Sigmoid colon (tissue), 7 donors: ENCODE data around the gene ARHGEF11. TPM values are rescaled to one million over a fixed set of nuclear protein-coding genes. Genes with fewer than 3 reads are reported as not detected.

ENCODE experiments used
- DNase-seq: peaks from one replicate; pipeline ENCODE4 v3.0.0-alpha.2; 2019
- H3K27ac ChIP-seq, 4 donors: fragments of 200-600 bp; sonication (generic); one replicate each; pipeline ENCODE4 v1.5.1; 2016 to 2019; ENCODE audit warnings: mild to moderate bottlenecking in 1 of 4
- H3K27me3 ChIP-seq, 3 donors: fragments of 200-600 bp; sonication (generic); one replicate each; pipeline ENCODE4 v1.5.1; 2019; ENCODE audit warnings: mild to moderate bottlenecking in 1 of 3
- H3K36me3 ChIP-seq, 4 donors: fragments of 200-600 bp; sonication (generic); one replicate each; pipeline ENCODE4 v1.5.1; 2016 to 2019
- H3K4me1 ChIP-seq, 4 donors: fragments of 200-600 bp; sonication (generic); one replicate each; pipeline ENCODE4 v1.5.1; 2017 to 2019
- H3K4me3 ChIP-seq, 4 donors: fragments of 200-600 bp; sonication (generic); one replicate each; pipeline ENCODE4 v1.5.1; 2017 to 2019; ENCODE audit warnings: mild to moderate bottlenecking in 2 of 4, moderate library complexity in 1 of 4
- H3K9me3 ChIP-seq, 4 donors: fragments of 200-600 bp in 3 of 4; sonication (generic) in 3 of 4; one replicate each; pipeline versions ENCODE4 v1.5.1 to v1.6.1; 2013 to 2019
- CTCF ChIP-seq, 4 experiments: fragments of 450-650 bp in 3 of 4; fragments of 200-600 bp in 1 of 4; IDR thresholded peaks; one replicate each; pipeline ENCODE4 v1.5.1; 2016 to 2019; ENCODE audit warnings: antibody characterized with exemption in 4 of 4, mild to moderate bottlenecking in 3 of 4, moderate library complexity in 2 of 4
- EP300 ChIP-seq, 4 donors: sonication (generic); formaldehyde crosslinking; IDR thresholded peaks; one replicate each; pipeline ENCODE4 v1.6.1; 2017; ENCODE audit warnings: antibody characterized with exemption in 4 of 4
- POLR2A ChIP-seq, 2 donors: fragments of 450-650 bp; IDR thresholded peaks; one replicate each; pipeline ENCODE4 v1.6.1; 2016; ENCODE audit warnings: antibody characterized with exemption in 2 of 2, mild to moderate bottlenecking in 2 of 2, moderate library complexity in 2 of 2
- POLR2AphosphoS5 ChIP-seq, 4 donors: sonication (generic); formaldehyde crosslinking; IDR thresholded peaks; one replicate each; pipeline ENCODE4 v1.6.1; 2017; ENCODE audit warnings: antibody characterized with exemption in 4 of 4
- WGBS, 2 donors: extraction: QIAGEN DNeasy Blood & Tissue Kit; methylation state at CpG; one replicate each; pipeline ENCODE4 v1.1.7; 2013; 5-methylcytosine and 5-hydroxymethylcytosine counted together
- intact Hi-C: fragments of 100-400 bp; cut with DNase I; formaldehyde crosslinking; loops from one replicate; pipeline ENCODE4 v1.15.1; 2023
- polyA plus RNA-seq, 3 donors: library from polyadenylated mRNA; stranded (reverse); fragments of 200-250 nt; gene quantifications; one replicate each; pipeline ENCODE4 v1.2.3, GENCODE V29; 2013
- total RNA-seq, 4 donors: library from RNA; depleted of rRNA; stranded (reverse); fragments of >200 nt; gene quantifications; one replicate each; pipeline ENCODE4 v1.1.0, GENCODE V29; 2016
- donor health status: healthy with polysubstance abuse.
- donor health status: Bipolar disorder and iron deficiency.
- donor health status: healthy.

ARHGEF11 gene
- total and polyA plus RNA-seq, 7 donors: 14.8 to 46.8 (median 27.5) TPM

- Histone ChIP-seq H3K36me3 (no peaks in the 10 kb centered on the region), H3K4me3 (no peak overlapping the region), H3K27ac (no peak overlapping the region), H3K4me1 (peaks cover 0 to 76% (median 62%) of the 10 kb centered on the region in 4 donors), H3K27me3 (no peaks in the 10 kb centered on the region), H3K9me3 (no peaks in the 10 kb centered on the region)
- intact Hi-C loops: loop anchor here (10.0 kb wide), 1 partner anchor 70 kb away; no protein-coding TSS in a partner anchor
- TF ChIP-seq POLR2AphosphoS5 (IDR thresholded peaks at IDR 0.05) (no peak), POLR2A (IDR thresholded peaks at IDR 0.05) (no peak), EP300 (IDR thresholded peaks at IDR 0.05) (no peak), CTCF (IDR thresholded peaks at IDR 0.05) (no peak)
- WGBS, 2 donors: 85 to 87% methylated on average over 4 of the region's 4 CpGs
- DNase-seq: no peak
Measured at GRCh38 chr1:157004327-157004726, 41.2 kb downstream of the ARHGEF11 start.

GRCh38 chr1:157001304-157001703 lies 44.2 kb downstream of the ARHGEF11 start:
- WGBS, 2 donors: 83 to 85% methylated on average over 1 of the region's 1 CpG
- intact Hi-C loops: loop anchor here (10.0 kb wide), 1 partner anchor 73 kb away; no protein-coding TSS in a partner anchor
- H3K36me3 ChIP-seq: no peaks in the 10 kb centered on the region
- no peak for DNase-seq
- H3K27ac ChIP-seq: no peak overlapping the region
- peaks cover 0 to 52% (median 35%) of the 10 kb centered on the region in 4 donors for H3K4me1 ChIP-seq
- TF ChIP-seq POLR2A (IDR thresholded peaks at IDR 0.05): no peak
- TF ChIP-seq CTCF (IDR thresholded peaks at IDR 0.05): no peak
- TF ChIP-seq EP300 (IDR thresholded peaks at IDR 0.05): no peak
- no peak for TF ChIP-seq POLR2AphosphoS5 (IDR thresholded peaks at IDR 0.05)
- H3K9me3 ChIP-seq: no peaks in the 10 kb centered on the region
- H3K4me3 ChIP-seq: no peak overlapping the region
- H3K27me3 ChIP-seq: no peaks in the 10 kb centered on the region

GRCh38 chr1:157000686-157001085 lies 44.9 kb downstream of the ARHGEF11 start:
- 87 to 98% methylated on average over 5 of the region's 5 CpGs for WGBS, 2 donors
- Histone ChIP-seq H3K36me3 (no peaks in the 10 kb centered on the region), H3K9me3 (no peaks in the 10 kb centered on the region), H3K4me1 (peaks cover 0 to 47% (median 35%) of the 10 kb centered on the region in 4 donors), H3K27me3 (no peaks in the 10 kb centered on the region), H3K27ac (no peak overlapping the region), H3K4me3 (no peak overlapping the region)
- no peak for DNase-seq
- intact Hi-C loops: loop anchor here (10.0 kb wide), 1 partner anchor 74 kb away; no protein-coding TSS in a partner anchor
- TF ChIP-seq POLR2AphosphoS5 (IDR thresholded peaks at IDR 0.05) (no peak), EP300 (IDR thresholded peaks at IDR 0.05) (no peak), CTCF (IDR thresholded peaks at IDR 0.05) (no peak), POLR2A (IDR thresholded peaks at IDR 0.05) (no peak)

GRCh38 chr1:156999596-157000320 lies 45.8 kb downstream of the ARHGEF11 start:
- TF ChIP-seq POLR2A (IDR thresholded peaks at IDR 0.05) (no peak), EP300 (IDR thresholded peaks at IDR 0.05) (no peak), CTCF (IDR thresholded peaks at IDR 0.05) (no peak), POLR2AphosphoS5 (IDR thresholded peaks at IDR 0.05) (no peak)
- Histone ChIP-seq H3K4me3 (no peak overlapping the region), H3K36me3 (no peaks in the 10 kb centered on the region), H3K27me3 (no peaks in the 10 kb centered on the region), H3K9me3 (no peaks in the 10 kb centered on the region), H3K4me1 (peaks cover 0 to 37% (median 29%) of the 10 kb centered on the region in 4 donors), H3K27ac (no peak overlapping the region)
- no peak for DNase-seq
- WGBS, 2 donors: 84 to 91% methylated on average over 9 of the region's 9 CpGs
- intact Hi-C loops: loop anchor here (10.0 kb wide), 1 partner anchor 75 kb away; no protein-coding TSS in a partner anchor
